Adrenal gland (tissue), 12 donors: Measurements from ENCODE around the gene MOB3B. TPM values are rescaled to one million over a fixed set of nuclear protein-coding genes. Genes with fewer than 3 reads are reported as not detected.
A peak's percentile ranks its signal among the peaks of the same experiment; 100 is the strongest.

Experiments used
- DNase-seq, 7 donors: peaks; one replicate each; pipeline ENCODE4 v3.0.0-alpha.2; 2019 to 2020
- H3K27ac ChIP-seq, 5 donors: fragments of 200-600 bp; sonication (generic) in 4 of 5; 1 replicate in 3 of 5; 2 replicates in 2 of 5; pipeline versions ENCODE4 v1.5.1 to v1.8.0; 2016 to 2020; ENCODE audit warnings: mild to moderate bottlenecking in 1 of 5
- H3K27me3 ChIP-seq: fragments of 200-600 bp; 2 replicates; pipeline ENCODE4 v1.8.0; 2021
- H3K36me3 ChIP-seq, 2 donors: fragments of 200-600 bp; replicated peaks in 1 of 2; 1 replicate in 1 of 2; 2 replicates in 1 of 2; pipeline versions ENCODE4 v1.5.1 to v1.8.0; 2018 to 2022
- H3K4me1 ChIP-seq, 2 donors: fragments of 200-600 bp; replicated peaks in 1 of 2; 1 replicate in 1 of 2; 2 replicates in 1 of 2; pipeline versions ENCODE4 v1.5.1 to v1.8.0; 2018 to 2021
- H3K4me3 ChIP-seq, 4 donors: fragments of 200-600 bp; sonication (generic) in 3 of 4; one replicate each; pipeline ENCODE4 v1.5.1; 2016 to 2018
- H3K9me3 ChIP-seq, 3 donors: fragments of 200-600 bp; sonication (generic) in 1 of 3; replicated peaks in 1 of 3; 1 replicate in 2 of 3; 2 replicates in 1 of 3; pipeline versions ENCODE4 v1.5.1 to v1.8.0; 2016 to 2021
- POLR2A ChIP-seq, 2 donors: fragments of 450-650 bp; IDR thresholded peaks; one replicate each; pipeline ENCODE4 v1.6.1; 2017; ENCODE audit warnings: antibody characterized with exemption in 2 of 2, mild to moderate bottlenecking in 2 of 2, moderate library complexity in 1 of 2
- WGBS, 4 donors: extraction: QIAGEN DNeasy Blood & Tissue Kit in 2 of 4; methylation state at CpG; one replicate each; pipeline versions ENCODE4 v1.1.5 to v1.1.7; 2013 to 2017; 5-methylcytosine and 5-hydroxymethylcytosine counted together
- intact Hi-C, 2 donors: fragments of 100-400 bp; cut with DNase I; formaldehyde crosslinking; loops; one replicate each; pipeline versions ENCODE4 v1.14.1 to v1.15.0; 2022 to 2023
- polyA plus RNA-seq, 3 donors: library from polyadenylated mRNA; stranded (reverse); fragments of 200-250 nt in 2 of 3; fragments of 350-450 nt in 1 of 3; fragmentation: Illumina TruSeq in 1 of 3; extraction: RNeasy Lipid Tissue Mini Kit (QIAGEN cat#74804) in 1 of 3; gene quantifications; one replicate each; pipeline ENCODE4 v1.2.3, GENCODE V29; 2013 to 2014
- total RNA-seq, 9 donors: library from RNA; depleted of rRNA in 4 of 9; stranded (reverse); fragments of >200 nt in 4 of 9; fragments of 120-200 nt in 1 of 9; fragmentation: NEBNext Ultra II Directional in 1 of 9; extraction: Animal tissue kit (Norgen Biotek cat#: 25700) in 1 of 9; gene quantifications; one replicate each; pipeline versions ENCODE4 v1.1.0 to v1.2.4, GENCODE V29; 2013 to 2023
- TF ChIP-seq, protein P1 (sequence below), 6 experiments: fragments of 450-650 bp in 4 of 6; fragments of 200-600 bp in 2 of 6; sonication (generic) in 1 of 6; IDR thresholded peaks; 1 replicate in 5 of 6; 2 replicates in 1 of 6; pipeline versions ENCODE4 v1.5.1 to v1.8.0; 2016 to 2021; ENCODE audit warnings: antibody characterized with exemption in 6 of 6, mild to moderate bottlenecking in 2 of 6, moderate library complexity in 1 of 6
- donor health status: healthy with polysubstance abuse.
- donor health status: Bipolar disorder and iron deficiency.
- donor health status: DM: yes; HTN: yes; CAD: no.
- donor health status: DM: no; HTN: no; CAD: no.
- donor health status: DM: no; HTN: no; CAD: no.
- donor health status: DM: yes; HTN: yes; CAD: no.

MOB3B gene
- total and polyA plus RNA-seq, 12 donors, result 1.3 to 9.0 (median 3.4) TPM

- Histone ChIP-seq H3K27me3 (no peaks in the 10 kb centered on the region), H3K36me3 (no peaks in the 10 kb centered on the region), H3K9me3 (no peaks in the 10 kb centered on the region), H3K4me1 (peaks cover 0 to 11% of the 10 kb centered on the region in 2 donors), H3K4me3 (no peak overlapping the region), H3K27ac (no peak overlapping the region)
- WGBS, 4 donors, result 80 to 90% (median 84%) methylated on average over 4 of the region's 4 CpGs
- intact Hi-C loops, result loop anchor here in 1 of 2 donors (5.0 kb wide), 1 partner anchor 199 kb away; no protein-coding TSS in a partner anchor
- DNase-seq, result no peak
- TF ChIP-seq POLR2A (IDR thresholded peaks at IDR 0.05), result no peak
- TF ChIP-seq, protein P1, sequence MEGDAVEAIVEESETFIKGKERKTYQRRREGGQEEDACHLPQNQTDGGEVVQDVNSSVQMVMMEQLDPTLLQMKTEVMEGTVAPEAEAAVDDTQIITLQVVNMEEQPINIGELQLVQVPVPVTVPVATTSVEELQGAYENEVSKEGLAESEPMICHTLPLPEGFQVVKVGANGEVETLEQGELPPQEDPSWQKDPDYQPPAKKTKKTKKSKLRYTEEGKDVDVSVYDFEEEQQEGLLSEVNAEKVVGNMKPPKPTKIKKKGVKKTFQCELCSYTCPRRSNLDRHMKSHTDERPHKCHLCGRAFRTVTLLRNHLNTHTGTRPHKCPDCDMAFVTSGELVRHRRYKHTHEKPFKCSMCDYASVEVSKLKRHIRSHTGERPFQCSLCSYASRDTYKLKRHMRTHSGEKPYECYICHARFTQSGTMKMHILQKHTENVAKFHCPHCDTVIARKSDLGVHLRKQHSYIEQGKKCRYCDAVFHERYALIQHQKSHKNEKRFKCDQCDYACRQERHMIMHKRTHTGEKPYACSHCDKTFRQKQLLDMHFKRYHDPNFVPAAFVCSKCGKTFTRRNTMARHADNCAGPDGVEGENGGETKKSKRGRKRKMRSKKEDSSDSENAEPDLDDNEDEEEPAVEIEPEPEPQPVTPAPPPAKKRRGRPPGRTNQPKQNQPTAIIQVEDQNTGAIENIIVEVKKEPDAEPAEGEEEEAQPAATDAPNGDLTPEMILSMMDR (IDR thresholded peaks at IDR 0.05), result no peak
Measured at GRCh38 chr9:27530915-27531755, 1.5 kb upstream of the MOB3B start.

- Histone ChIP-seq H3K36me3 (no peaks in the 10 kb centered on the region), H3K9me3 (no peaks in the 10 kb centered on the region), H3K27me3 (no peaks in the 10 kb centered on the region), H3K27ac (peak overlapping the region in 3 of 5 donors; percentile 69 to 86 (median 80)), H3K4me3 (peak overlapping the region; percentile 45 to 90 (median 64)), H3K4me1 (peaks cover 0 to 11% of the 10 kb centered on the region in 2 donors)
- TF ChIP-seq, protein P1 (IDR thresholded peaks at IDR 0.05), result no peak
- TF ChIP-seq POLR2A (IDR thresholded peaks at IDR 0.05), result no peak
- DNase-seq, result peak; percentile 43 to 64 (median 48)
- 0 to 1% (median 0%) methylated on average over 3 to 25 of the region's 25 CpGs for WGBS, 4 donors
- intact Hi-C loops, result loop anchor here in 1 of 2 donors (5.0 kb wide), 2 partner anchors 67 to 192 kb away; no protein-coding TSS in a partner anchor
Measured at GRCh38 chr9:27528886-27529315, 713 bp downstream of the MOB3B start.

DNA sequence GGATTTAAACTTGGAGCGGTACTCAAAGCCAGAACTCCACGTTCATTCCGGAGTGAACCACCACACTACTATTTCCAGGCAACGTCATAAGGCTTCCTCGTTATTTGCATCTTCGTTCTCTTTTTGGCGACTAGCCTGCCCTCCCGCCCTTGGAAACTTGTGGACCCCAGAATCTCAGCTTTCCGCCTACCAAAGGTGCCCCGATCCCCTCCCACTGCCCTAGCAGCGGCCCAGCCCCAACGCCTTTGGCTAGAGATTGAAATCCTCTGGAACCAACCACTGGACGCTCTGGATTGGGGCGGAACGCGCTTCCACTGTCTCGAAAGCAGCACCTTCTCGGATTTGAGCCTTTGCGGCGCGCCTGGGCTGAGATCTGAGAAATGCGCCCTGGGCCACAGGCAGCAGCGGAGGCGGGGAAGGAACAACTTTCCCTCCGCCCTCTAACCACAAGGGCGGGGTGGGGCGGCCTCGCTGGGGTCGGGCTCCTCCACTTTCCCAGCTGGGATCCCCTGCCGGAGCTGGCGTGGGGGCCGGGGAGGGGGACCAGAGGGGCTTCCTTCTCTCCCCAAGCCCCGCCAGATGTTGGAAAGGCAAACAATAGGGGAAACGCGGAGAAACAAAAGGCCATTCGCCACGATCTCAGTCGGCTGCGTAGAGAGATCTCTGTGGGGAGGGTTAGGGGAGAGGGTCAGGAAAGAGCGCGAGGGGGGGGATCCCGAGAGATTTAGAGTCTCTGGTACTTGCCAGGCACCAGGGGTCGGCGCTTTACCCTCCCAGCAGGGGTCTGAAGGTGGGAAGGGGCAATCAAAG is 1.3 kb downstream of the MOB3B start:
- Histone ChIP-seq H3K4me1 (peaks cover 0 to 11% of the 10 kb centered on the region in 2 donors), H3K9me3 (no peaks in the 10 kb centered on the region), H3K36me3 (no peaks in the 10 kb centered on the region), H3K4me3 (peak overlapping the region; percentile 45 to 90 (median 64)), H3K27me3 (no peaks in the 10 kb centered on the region), H3K27ac (peak overlapping the region in 4 of 5 donors; percentile 11 to 86 (median 74))
- WGBS, 4 donors, result 3 to 8% (median 4%) methylated on average over 32 to 44 of the region's 44 CpGs
- TF ChIP-seq POLR2A (IDR thresholded peaks at IDR 0.05), result peak in 1 of 2 donors; percentile 37
- TF ChIP-seq, protein P1 (IDR thresholded peaks at IDR 0.05), result no peak
- DNase-seq, result peak; percentile 70 to 84 (median 77)
- intact Hi-C loops, result loop anchor here in 1 of 2 donors (5.0 kb wide), 2 partner anchors 66 to 191 kb away; no protein-coding TSS in a partner anchor

GRCh38 chr9:27527702-27528075 is 1.9 kb downstream of the MOB3B start:
- no peak for TF ChIP-seq POLR2A (IDR thresholded peaks at IDR 0.05)
- TF ChIP-seq, protein P1 (IDR thresholded peaks at IDR 0.05), result no peak
- H3K27me3 ChIP-seq, result no peaks in the 10 kb centered on the region
- H3K4me1 ChIP-seq, result peaks cover 0 to 11% of the 10 kb centered on the region in 2 donors
- intact Hi-C loops, result loop anchor here in 1 of 2 donors (5.0 kb wide), 2 partner anchors 65 to 190 kb away; no protein-coding TSS in a partner anchor
- H3K27ac ChIP-seq, result peak overlapping the region in 2 of 5 donors; percentile 80 to 86
- no peaks in the 10 kb centered on the region for H3K36me3 ChIP-seq
- WGBS, 4 donors, result 58 to 69% (median 59%) methylated on average over 8 of the region's 8 CpGs
- peak overlapping the region in 1 of 4 donors; percentile 90 for H3K4me3 ChIP-seq
- DNase-seq, result no peak
- H3K9me3 ChIP-seq, result no peaks in the 10 kb centered on the region
